ENCODE results near the gene PCED1B.
"Not testable (repeated sequence)": the region's sequence is repeated elsewhere in the genome, so short reads cannot be mapped to it uniquely, and the experiment has no call there.

Gene PCED1B, protein sequence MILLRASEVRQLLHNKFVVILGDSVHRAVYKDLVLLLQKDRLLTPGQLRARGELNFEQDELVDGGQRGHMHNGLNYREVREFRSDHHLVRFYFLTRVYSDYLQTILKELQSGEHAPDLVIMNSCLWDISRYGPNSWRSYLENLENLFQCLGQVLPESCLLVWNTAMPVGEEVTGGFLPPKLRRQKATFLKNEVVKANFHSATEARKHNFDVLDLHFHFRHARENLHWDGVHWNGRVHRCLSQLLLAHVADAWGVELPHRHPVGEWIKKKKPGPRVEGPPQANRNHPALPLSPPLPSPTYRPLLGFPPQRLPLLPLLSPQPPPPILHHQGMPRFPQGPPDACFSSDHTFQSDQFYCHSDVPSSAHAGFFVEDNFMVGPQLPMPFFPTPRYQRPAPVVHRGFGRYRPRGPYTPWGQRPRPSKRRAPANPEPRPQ

DNA sequence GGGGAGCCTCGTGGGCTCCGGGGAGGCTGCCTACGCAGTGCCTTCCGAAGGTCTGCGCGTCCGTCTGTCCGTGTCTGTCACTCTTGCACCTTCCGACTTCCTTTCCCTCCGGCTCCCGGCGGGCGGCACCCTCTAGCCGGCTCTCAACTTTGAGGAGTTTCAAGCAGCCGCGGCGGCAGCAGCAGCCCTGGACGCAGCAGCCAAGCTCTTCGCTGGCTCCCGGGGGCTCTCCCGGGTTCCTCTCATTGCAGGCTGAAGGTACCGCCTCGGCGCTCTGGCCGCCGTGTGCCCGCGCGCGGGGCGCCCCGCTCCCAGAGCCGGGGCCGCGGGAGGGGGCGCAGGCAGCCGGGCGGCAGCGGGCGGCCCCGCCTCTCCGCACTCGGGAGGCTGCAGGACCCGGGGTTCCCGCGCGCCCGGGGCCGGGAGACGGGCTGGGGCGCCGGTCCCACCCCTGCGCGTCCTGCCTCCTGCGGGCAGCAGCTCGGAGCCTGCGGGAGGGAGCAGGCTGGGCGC is at the start of gene PCED1B, which contains the start of gene AMIGO2:
Gene PCED1B, plus strand, starts transcription at position 154 of the 513 bp plus-strand sequence. CDS start 155,443 bp downstream, outside the sequence.
Gene AMIGO2, minus strand, starts transcription at position 492 of the 513 bp plus-strand sequence. CDS start 957 bp downstream, outside the sequence.
- peak; percentile 84 for DNase-seq (ENCODE audit: low read depth)

DNA sequence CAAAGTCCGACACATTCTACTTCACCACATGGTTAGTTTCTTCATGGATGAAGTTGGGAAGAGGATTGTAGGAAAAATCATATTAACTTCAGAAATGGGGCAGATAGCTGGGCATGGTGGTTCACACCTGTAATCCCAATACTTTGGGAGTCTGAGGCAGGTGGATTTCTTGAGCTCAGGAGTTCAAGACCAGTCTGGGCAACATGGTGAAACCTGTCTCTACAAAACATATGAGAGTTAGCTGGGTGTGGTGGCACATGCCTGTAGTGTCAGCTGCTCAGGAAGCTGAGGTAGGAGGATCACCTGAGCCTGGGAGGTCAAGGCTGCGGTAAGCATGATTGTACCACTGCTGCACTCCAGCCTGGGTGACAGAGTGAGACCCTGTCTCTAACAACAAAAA is 49.5 kb upstream of the PCED1B start:
- DNase-seq (ENCODE audit: low read depth), result no peak

DNA sequence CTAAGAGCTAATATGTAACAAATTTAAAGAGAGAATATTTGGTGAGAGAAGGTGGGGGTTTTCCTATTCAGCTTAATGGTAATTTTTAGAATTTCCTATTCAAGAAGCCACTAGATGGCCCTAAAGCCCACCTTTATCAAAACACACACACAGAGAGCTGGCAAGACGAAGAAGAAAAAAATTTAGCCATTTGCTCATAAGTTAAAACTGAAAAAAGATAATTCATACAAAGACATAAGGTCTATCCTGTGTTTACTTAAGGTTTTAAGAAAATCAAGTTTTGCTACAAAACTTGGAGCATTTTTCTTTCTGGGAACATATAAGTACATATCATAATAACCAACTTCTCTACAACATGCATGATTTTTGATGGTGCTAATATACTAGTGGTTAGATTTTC is 46.8 kb upstream of the PCED1B start:
- peak; percentile 74 for DNase-seq (ENCODE audit: low read depth)

- DNase-seq (ENCODE audit: low read depth), result peak; percentile 55
These were observed 46.3 kb upstream of the PCED1B start for GRCh38 chr12:47033081-47033480.

GRCh38 chr12:47033789-47034555 is 45.4 kb upstream of the PCED1B start:
- peak; percentile 31 for DNase-seq (ENCODE audit: low read depth)

DNA sequence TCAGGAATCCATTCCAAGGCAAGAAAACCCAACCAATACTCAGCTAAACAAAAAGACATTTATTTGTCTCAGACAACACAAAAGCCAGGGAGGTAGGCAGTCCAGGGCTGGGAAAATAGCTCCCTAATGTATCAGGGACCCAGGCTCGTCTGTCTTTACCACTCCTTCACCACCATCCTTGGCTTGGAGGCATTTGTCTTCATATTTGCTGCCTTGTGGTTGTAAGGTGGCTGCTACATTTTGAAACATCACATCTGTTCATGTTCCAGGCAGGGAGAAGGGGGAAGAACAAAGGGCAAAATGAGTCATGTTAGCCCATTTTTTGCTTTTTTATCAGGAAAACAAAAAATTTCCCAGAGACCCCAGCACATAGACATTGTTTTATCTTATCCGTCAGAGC is 44.8 kb upstream of the PCED1B start:
- DNase-seq (ENCODE audit: low read depth), result no peak

DNA sequence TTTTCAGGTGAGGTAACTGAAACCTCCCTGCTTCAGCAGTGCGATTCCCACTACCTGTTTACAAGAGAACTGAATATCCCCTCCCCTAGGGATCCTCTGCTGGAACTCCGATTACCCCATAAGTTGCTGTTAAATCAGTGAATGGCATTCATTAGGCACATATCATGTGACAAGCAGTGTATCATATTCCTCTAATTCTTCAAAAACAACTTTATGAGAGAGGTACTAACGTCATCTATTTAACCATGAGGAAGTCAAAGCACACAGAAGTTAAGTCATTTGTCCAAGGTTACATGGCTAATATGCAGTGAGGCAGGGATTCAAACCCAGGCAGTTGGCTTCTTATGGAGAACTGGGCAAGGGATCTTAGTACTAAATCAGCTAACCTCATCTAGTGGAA is 43.9 kb upstream of the PCED1B start:
- no peak for DNase-seq (ENCODE audit: low read depth)

- peak; percentile 59 for DNase-seq (ENCODE audit: low read depth)
These were observed 41.1 kb upstream of the PCED1B start for GRCh38 chr12:47038270-47038748.

- no peak for DNase-seq (ENCODE audit: low read depth)
These were observed 40.3 kb upstream of the PCED1B start for GRCh38 chr12:47039079-47039478.

- no peak for DNase-seq (ENCODE audit: low read depth)
These were observed 39.7 kb upstream of the PCED1B start for GRCh38 chr12:47039756-47040155.

DNA sequence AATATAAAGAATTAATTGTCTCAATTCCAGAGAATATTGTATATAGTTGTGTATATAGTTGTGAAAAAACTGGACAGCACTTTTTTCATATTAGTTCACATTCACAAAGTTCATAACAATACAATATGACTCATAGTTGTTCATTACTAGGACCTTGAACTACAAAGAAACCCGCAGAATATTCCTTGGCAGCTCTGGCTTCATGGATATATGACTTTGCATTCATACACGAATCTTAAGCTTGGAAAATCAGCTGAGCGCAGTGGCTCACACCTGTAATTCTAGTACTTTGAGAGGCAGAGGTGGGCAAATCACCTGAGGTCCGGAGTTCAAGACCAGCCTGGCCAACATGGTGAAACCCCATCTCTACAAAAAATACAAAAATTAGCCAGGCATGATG is 38.1 kb upstream of the PCED1B start:
- DNase-seq (ENCODE audit: low read depth), result no peak

GRCh38 chr12:47048541-47048940 is 30.9 kb upstream of the PCED1B start:
- no peak for DNase-seq (ENCODE audit: low read depth)

GRCh38 chr12:47051291-47051690 is 28.1 kb upstream of the PCED1B start:
- DNase-seq (ENCODE audit: low read depth), result not testable (repeated sequence)

DNA sequence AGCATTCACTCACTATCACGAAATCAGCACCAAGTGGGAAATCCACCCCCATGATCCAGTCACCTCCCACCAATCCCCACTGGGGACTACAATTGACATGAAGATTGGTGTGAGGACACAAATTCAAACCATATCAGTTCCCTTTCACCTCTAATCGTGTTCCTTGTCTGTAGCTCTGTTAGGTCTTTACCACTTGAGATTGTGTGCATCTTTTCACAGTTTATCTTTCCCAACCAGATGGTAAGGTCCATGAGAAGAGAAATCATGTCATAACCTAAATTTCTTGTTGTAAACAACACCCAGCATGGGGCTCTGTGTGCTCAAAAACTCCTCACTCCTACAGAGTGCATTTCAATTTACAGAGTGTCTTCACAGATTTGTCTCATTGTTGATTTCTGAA is 27.1 kb upstream of the PCED1B start:
- DNase-seq (ENCODE audit: low read depth), result no peak

GRCh38 chr12:47053961-47054360 is 25.5 kb upstream of the PCED1B start:
- no peak for DNase-seq (ENCODE audit: low read depth)

- no peak for DNase-seq (ENCODE audit: low read depth)
These were observed 24.8 kb upstream of the PCED1B start for GRCh38 chr12:47054659-47055058.

- DNase-seq (ENCODE audit: low read depth), result peak; percentile 11
These were observed 23.6 kb upstream of the PCED1B start for GRCh38 chr12:47055856-47056255.

DNA sequence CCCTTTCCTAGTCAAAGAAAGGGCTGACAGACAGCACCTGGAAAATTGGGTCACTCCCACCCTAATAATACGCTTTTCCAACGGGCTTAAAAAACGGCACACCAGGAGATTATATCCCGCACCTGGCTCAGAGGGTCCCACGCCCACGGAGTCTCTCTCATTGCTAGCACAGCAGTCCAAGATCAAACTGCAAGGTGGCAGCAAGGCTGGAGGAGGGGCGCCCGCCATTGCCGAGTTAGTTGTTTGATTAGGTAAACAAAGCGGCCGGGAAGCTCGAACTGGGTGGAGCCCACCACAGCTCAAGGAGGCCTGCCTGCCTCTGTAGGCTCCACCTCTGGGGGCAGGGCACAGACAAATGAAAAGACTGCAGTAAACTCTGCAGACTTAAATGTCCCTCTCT is 22.5 kb upstream of the PCED1B start:
- not testable (repeated sequence) for DNase-seq (ENCODE audit: low read depth)

DNA sequence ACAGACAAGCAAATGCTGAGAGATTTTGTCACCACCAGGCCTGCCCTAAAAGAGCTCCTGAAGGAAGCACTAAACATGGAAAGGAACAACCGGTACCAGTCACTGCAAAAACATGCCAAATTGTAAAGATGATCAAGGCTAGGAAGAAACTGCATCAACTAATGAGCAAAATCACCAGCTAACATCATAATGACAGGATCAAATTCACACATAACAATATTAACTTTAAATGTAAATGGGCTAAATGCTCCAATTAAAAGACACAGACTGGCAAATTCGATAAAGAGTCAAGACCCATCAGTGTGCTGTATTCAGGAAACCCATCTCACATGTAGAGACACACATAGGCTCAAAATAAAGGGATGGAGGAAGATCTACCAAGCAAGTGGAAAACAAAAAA is 20.8 kb upstream of the PCED1B start:
- DNase-seq (ENCODE audit: low read depth), result not testable (repeated sequence)

DNA sequence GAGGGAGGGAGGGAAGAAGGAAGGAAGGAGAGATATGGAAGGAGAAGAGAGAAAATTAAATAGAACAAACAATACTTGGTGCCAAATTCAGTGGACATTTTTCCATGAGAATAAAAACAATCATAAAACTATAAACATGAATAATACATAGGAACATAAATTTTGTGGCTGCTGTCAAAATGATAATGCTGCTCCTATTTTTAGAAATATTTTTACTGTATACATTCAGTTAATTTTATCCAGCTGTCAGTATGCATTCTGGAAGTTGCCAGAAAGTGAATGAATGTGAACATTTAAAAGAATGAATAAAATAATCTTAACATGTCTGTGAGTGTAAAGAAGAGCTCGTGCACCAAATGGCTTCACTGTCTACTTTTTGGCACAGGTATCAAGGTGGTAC is 13.9 kb upstream of the PCED1B start:
- DNase-seq (ENCODE audit: low read depth), result no peak

GRCh38 chr12:47066278-47067025 is 13.0 kb upstream of the PCED1B start:
- DNase-seq (ENCODE audit: low read depth), result peak; percentile 16

DNA sequence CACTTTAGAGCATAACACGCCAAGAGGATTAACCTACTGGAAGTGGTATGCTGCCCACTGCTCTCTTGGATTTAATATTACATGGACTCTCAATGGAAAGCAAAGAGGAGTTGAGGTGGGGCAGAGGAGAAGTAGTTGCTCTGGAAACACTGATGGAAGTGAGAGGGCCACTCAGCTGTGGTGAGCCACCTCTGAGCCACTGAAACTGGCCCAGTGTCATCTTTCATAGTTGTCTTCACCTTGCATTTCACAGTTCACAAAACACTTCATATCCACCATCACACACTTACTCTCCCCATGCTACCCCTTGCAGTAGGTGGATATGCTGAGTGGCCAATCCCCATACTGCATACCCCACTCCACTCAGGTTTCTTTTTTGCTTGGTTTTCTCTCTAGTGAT is 12.2 kb upstream of the PCED1B start:
- no peak for DNase-seq (ENCODE audit: low read depth)
